Fibroblast of lung (primary cell): ENCODE measurements around the gene CYTH2. TPM values are rescaled to one million over a fixed set of nuclear protein-coding genes. Genes with fewer than 3 reads are reported as not detected.

ENCODE experiments used
- DNase-seq, 2 donors: peaks; one replicate each; pipeline versions ENCODE4 v3.0.0 to v3.0.0-alpha.2; 2010; ENCODE audit warnings: low read depth in 2 of 2
- H2AFZ ChIP-seq: 2 replicates; pipeline ENCODE4 v1.5.1; 2012; ENCODE audit warnings: low read length, control low read depth, inconsistent platforms
- H3K27ac ChIP-seq: 2 replicates; pipeline ENCODE4 v1.5.1; 2011; ENCODE audit warnings: low read length, control low read depth; ENCODE audit not compliant: insufficient read depth
- H3K27me3 ChIP-seq: 2 replicates; pipeline ENCODE4 v1.5.1; 2011; ENCODE audit warnings: mild to moderate bottlenecking, low read length; ENCODE audit not compliant: control insufficient read depth, insufficient read depth
- H3K36me3 ChIP-seq: 2 replicates; pipeline ENCODE4 v1.5.1; 2011; ENCODE audit warnings: low read length; ENCODE audit not compliant: control insufficient read depth, insufficient read depth
- H3K4me1 ChIP-seq: 2 replicates; pipeline ENCODE4 v1.5.1; 2011; ENCODE audit warnings: low read length; ENCODE audit not compliant: control insufficient read depth, insufficient read depth; ENCODE audit errors: extremely low read depth
- H3K4me2 ChIP-seq: 2 replicates; pipeline ENCODE4 v1.5.1; 2011; ENCODE audit warnings: low read length, control low read depth; ENCODE audit not compliant: insufficient read depth; ENCODE audit errors: extremely low read depth
- H3K4me3 ChIP-seq, 4 experiments: fragments of 200-600 bp in 1 of 4; sonication (generic) in 1 of 4; replicated peaks in 1 of 4; 2 replicates each; pipeline ENCODE4 v1.5.1; 2011 to 2016; ENCODE audit warnings: low read length in 4 of 4, low read depth in 3 of 4, mild to moderate bottlenecking in 3 of 4, control low read depth in 2 of 4, inconsistent platforms in 1 of 4, mixed read lengths in 1 of 4; ENCODE audit not compliant: insufficient read depth in 1 of 4; ENCODE audit errors: control extremely low read depth in 1 of 4
- H3K79me2 ChIP-seq: 2 replicates; pipeline ENCODE4 v1.5.1; 2012; ENCODE audit warnings: mild to moderate bottlenecking, low read length, inconsistent platforms; ENCODE audit not compliant: control insufficient read depth, insufficient read depth
- H3K9ac ChIP-seq: 2 replicates; pipeline ENCODE4 v1.5.1; 2011; ENCODE audit warnings: mild to moderate bottlenecking, low read length, control low read depth; ENCODE audit not compliant: insufficient read depth
- H3K9me3 ChIP-seq: 2 replicates; pipeline ENCODE4 v1.5.1; 2012; ENCODE audit warnings: low read depth, low read length; ENCODE audit not compliant: control insufficient read depth, insufficient read depth
- H4K20me1 ChIP-seq: 2 replicates; pipeline ENCODE4 v1.5.1; 2011; ENCODE audit warnings: low read length; ENCODE audit not compliant: control insufficient read depth, insufficient read depth; ENCODE audit errors: extremely low read depth
- EZH2 ChIP-seq: IDR thresholded peaks from 2 replicates; pipeline ENCODE4 v1.5.1; 2012; ENCODE audit warnings: low read length, control low read depth, mild to moderate bottlenecking; ENCODE audit errors: missing control alignments
- polyA plus RNA-seq, 2 donors: library from polyadenylated mRNA; depleted of rRNA in 1 of 2; stranded (reverse) in 1 of 2; unstranded in 1 of 2; fragments of >200 nt; gene quantifications; 2 replicates each; pipeline ENCODE4 v1.2.1, GENCODE V29; 2011 to 2012; ENCODE audit warnings: missing spikeins in 1 of 2
- total RNA-seq: library from RNA; depleted of rRNA; stranded (reverse); fragments of >200 nt; gene quantifications from 2 replicates; pipeline ENCODE4 v1.2.1, GENCODE V29; 2014
- TF ChIP-seq, protein P1 (sequence below), 2 donors: IDR thresholded peaks in 1 of 2; conservative IDR thresholded peaks in 1 of 2; 1 replicate in 1 of 2; 2 replicates in 1 of 2; pipeline ENCODE4 v1.5.1; 2011 to 2012; ENCODE audit warnings: low read length in 2 of 2, control low read depth in 1 of 2, inconsistent platforms in 1 of 2, low read depth in 1 of 2, mild to moderate bottlenecking in 1 of 2

The CYTH2 gene
- total and polyA plus RNA-seq, 2 donors (not counting 1 experiment from before 2014, with no cell fraction given) = 18.6 to 25.8 TPM

- Histone ChIP-seq H3K9ac (no peak overlapping the region), H3K79me2 (peaks cover 17% of the 10 kb centered on the region), H3K9me3 (no peaks in the 10 kb centered on the region), H3K4me3 (no peak overlapping the region), H3K4me1 (peaks cover 8% of the 10 kb centered on the region), H3K4me2 (no peak overlapping the region), H3K36me3 (peaks cover 38% of the 10 kb centered on the region), H4K20me1 (no peaks in the 10 kb centered on the region), H3K27me3 (no peaks in the 10 kb centered on the region), H2AFZ (no peak overlapping the region), H3K27ac (no peak overlapping the region)
- TF ChIP-seq EZH2 = no peak
- DNase-seq = no peak
These were observed 4.2 kb downstream of the CYTH2 start for GRCh38 chr19:48473161-48473966.

DNA sequence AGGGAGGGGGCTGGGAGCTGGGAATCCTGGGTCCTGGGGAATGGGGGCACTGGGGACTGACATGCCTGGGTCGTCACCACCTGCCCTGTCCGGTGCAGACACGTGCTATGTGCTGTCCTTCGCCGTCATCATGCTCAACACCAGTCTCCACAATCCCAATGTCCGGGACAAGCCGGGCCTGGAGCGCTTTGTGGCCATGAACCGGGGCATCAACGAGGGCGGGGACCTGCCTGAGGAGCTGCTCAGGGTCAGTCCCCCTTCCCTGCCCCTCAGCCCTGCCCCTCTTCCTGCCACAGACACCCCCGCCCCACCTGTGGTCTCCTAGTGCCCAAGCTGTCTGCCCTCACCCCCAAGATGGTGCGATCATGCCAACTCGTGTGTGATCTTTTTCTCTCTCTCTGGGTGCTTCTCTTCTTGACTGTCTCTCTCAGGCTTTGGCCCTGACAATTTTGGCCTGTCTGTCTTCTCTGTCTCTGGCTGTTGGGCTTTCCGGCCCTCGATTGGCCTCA, 5.0 kb downstream of the CYTH2 start:
- no peak for DNase-seq
- Histone ChIP-seq H3K79me2 (peaks cover 17% of the 10 kb centered on the region), H4K20me1 (no peaks in the 10 kb centered on the region), H3K4me3 (no peak overlapping the region), H3K36me3 (peaks cover 38% of the 10 kb centered on the region), H3K27me3 (no peaks in the 10 kb centered on the region), H3K4me1 (peaks cover 8% of the 10 kb centered on the region), H3K9ac (no peak overlapping the region), H3K4me2 (no peak overlapping the region), H2AFZ (no peak overlapping the region), H3K9me3 (no peaks in the 10 kb centered on the region), H3K27ac (no peak overlapping the region)
- no peak for TF ChIP-seq EZH2
- TF ChIP-seq, protein P1, sequence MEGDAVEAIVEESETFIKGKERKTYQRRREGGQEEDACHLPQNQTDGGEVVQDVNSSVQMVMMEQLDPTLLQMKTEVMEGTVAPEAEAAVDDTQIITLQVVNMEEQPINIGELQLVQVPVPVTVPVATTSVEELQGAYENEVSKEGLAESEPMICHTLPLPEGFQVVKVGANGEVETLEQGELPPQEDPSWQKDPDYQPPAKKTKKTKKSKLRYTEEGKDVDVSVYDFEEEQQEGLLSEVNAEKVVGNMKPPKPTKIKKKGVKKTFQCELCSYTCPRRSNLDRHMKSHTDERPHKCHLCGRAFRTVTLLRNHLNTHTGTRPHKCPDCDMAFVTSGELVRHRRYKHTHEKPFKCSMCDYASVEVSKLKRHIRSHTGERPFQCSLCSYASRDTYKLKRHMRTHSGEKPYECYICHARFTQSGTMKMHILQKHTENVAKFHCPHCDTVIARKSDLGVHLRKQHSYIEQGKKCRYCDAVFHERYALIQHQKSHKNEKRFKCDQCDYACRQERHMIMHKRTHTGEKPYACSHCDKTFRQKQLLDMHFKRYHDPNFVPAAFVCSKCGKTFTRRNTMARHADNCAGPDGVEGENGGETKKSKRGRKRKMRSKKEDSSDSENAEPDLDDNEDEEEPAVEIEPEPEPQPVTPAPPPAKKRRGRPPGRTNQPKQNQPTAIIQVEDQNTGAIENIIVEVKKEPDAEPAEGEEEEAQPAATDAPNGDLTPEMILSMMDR (conservative IDR thresholded peaks at IDR 0.05 in 1 of 2, IDR thresholded peaks at IDR 0.05 in 1 of 2; ENCODE audit: low read depth in 1 of 2, low read length in 2 of 2) = no peak

DNA sequence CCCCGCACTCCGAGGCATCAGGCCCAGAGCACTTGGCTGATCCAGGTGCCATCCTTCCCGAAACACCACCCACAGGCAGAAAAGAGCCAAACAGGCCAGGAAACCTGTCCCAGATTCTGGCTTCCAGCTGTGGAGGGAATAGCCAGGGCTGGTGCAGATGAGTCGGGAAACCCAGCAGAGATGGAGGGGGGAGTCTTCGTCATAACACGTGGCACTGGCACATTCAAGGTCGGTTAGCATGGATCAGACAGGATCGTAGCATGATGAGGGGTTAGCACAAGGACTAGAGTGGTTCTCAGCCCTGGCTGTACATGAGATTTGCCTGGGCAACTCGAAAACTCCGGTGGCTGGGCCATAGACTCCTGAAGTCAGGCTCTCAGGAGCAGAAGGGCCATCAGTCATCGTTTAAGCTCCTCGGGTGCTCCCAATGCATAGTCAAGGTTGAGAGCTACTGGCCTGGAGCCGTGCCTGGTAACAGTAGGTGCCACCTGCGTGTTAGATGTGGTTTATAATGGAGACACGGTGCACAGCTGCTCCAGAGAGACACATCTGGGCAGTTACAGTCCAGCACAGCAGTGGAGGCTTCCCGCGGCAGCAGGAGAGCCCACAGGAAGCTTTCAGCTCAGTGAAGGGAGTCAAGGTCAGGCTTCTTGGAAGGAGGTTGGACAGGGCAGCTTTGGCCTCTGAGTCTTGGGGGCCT, 6.3 kb downstream of the CYTH2 start:
- Histone ChIP-seq H3K4me1 (peaks cover 10% of the 10 kb centered on the region), H3K9ac (no peak overlapping the region), H3K9me3 (no peaks in the 10 kb centered on the region), H4K20me1 (no peaks in the 10 kb centered on the region), H3K36me3 (peaks cover 35% of the 10 kb centered on the region), H2AFZ (no peak overlapping the region), H3K27me3 (no peaks in the 10 kb centered on the region), H3K27ac (no peak overlapping the region), H3K79me2 (peaks cover 8% of the 10 kb centered on the region), H3K4me2 (no peak overlapping the region), H3K4me3 (no peak overlapping the region)
- no peak for TF ChIP-seq EZH2
- TF ChIP-seq, protein P1 (conservative IDR thresholded peaks at IDR 0.05 in 1 of 2, IDR thresholded peaks at IDR 0.05 in 1 of 2; ENCODE audit: low read depth in 1 of 2, low read length in 2 of 2) = no peak
- no peak for DNase-seq
